CD4-positive, alpha-beta T cell (primary cell): ENCODE results near the gene SLC44A1. TPM values are rescaled to one million over a fixed set of nuclear protein-coding genes. Genes with fewer than 3 reads are reported as not detected.
A peak's percentile ranks its signal among the peaks of the same experiment; 100 is the strongest.

Experiments used
- ATAC-seq: fragments of 200-7000 bp; cut with Tn5 transposase; one replicate; pipeline ENCODE4 v1.10.0; 2022; ENCODE audit warnings: mild to moderate bottlenecking; ENCODE audit not compliant: poor library complexity
- CTCF ChIA-PET: fragments of 350-600 bp; sonication (Branson Sonifier 250); formaldehyde crosslinking; loops from one replicate; lab custom pipeline; 2021; ENCODE audit warnings: antibody characterized with exemption, inconsistent platforms; lab: Charles Lee
- POLR2A ChIA-PET: fragments of 350-600 bp; sonication (Branson Sonifier 250); formaldehyde crosslinking; loops from one replicate; lab custom pipeline; 2021; ENCODE audit warnings: antibody characterized with exemption, inconsistent platforms; lab: Charles Lee
- DNase-seq, 14 experiments: peaks; one replicate each; pipeline ENCODE4 v3.0.0-alpha.2; 2013 to 2020; ENCODE audit warnings: mixed read lengths in 2 of 14
- H3K27ac ChIP-seq, 2 donors: one replicate each; pipeline versions ENCODE4 v1.5.1 to v1.7.0; 2013; ENCODE audit warnings: low read length in 2 of 2, low read depth in 1 of 2, mild to moderate bottlenecking in 1 of 2
- H3K27me3 ChIP-seq, 2 experiments: 1 replicate in 1 of 2; 2 replicates in 1 of 2; pipeline versions ENCODE4 v1.6.1 to v1.7.0; 2013; ENCODE audit warnings: low read length in 2 of 2, control low read depth in 1 of 2, mild to moderate bottlenecking in 1 of 2, moderate library complexity in 1 of 2; ENCODE audit not compliant: insufficient read depth in 2 of 2, control insufficient read depth in 1 of 2
- H3K36me3 ChIP-seq: one replicate; pipeline ENCODE4 v1.6.1; 2013; ENCODE audit warnings: low read length, control low read depth; ENCODE audit not compliant: insufficient read depth
- H3K4me1 ChIP-seq: one replicate; pipeline ENCODE4 v1.6.1; 2013; ENCODE audit warnings: low read length, control low read depth; ENCODE audit not compliant: insufficient read depth
- H3K4me3 ChIP-seq: one replicate; pipeline ENCODE4 v1.5.1; 2013; ENCODE audit warnings: mild to moderate bottlenecking, low read length, moderate library complexity
- H3K9me3 ChIP-seq, 2 experiments: 1 replicate in 1 of 2; 2 replicates in 1 of 2; pipeline versions ENCODE4 v1.6.1 to v1.7.0; 2013; ENCODE audit warnings: low read length in 2 of 2, mild to moderate bottlenecking in 2 of 2, control low read depth in 1 of 2, moderate library complexity in 1 of 2; ENCODE audit not compliant: control insufficient read depth in 1 of 2, insufficient read depth in 1 of 2
- H3K27ac Mint-ChIP-seq: one replicate; pipeline ENCODE4 v1.8.0; 2020; ENCODE audit warnings: mixed read lengths
- H3K27me3 Mint-ChIP-seq: one replicate; pipeline ENCODE4 v1.8.0; 2021; ENCODE audit warnings: mixed read lengths
- H3K36me3 Mint-ChIP-seq: one replicate; pipeline ENCODE4 v1.8.0; 2021; ENCODE audit warnings: low read depth, mixed read lengths
- H3K4me1 Mint-ChIP-seq: one replicate; pipeline ENCODE4 v1.8.0; 2021; ENCODE audit warnings: low read depth, mixed read lengths
- H3K4me3 Mint-ChIP-seq: one replicate; pipeline ENCODE4 v1.8.0; 2020; ENCODE audit warnings: mild to moderate bottlenecking, mixed read lengths
- H3K9me3 Mint-ChIP-seq: one replicate; pipeline ENCODE4 v1.8.0; 2020; ENCODE audit warnings: mixed read lengths
- intact Hi-C, 2 experiments: fragments of 100-400 bp; cut with DNase I in 1 of 2; cut with micrococcal nuclease in 1 of 2; formaldehyde crosslinking; loops; one replicate each; pipeline versions ENCODE4 v1.15.1 to v1.9.0; 2023 to 2025; cut with DNase I, micrococcal nuclease
- total RNA-seq, 174 experiments: library from RNA in 2 of 174; stranded (reverse) in 2 of 174; gene quantifications; one replicate each; pipeline ENCODE4 v1.2.3 and lab custom pipeline; 2021 to 2026
- TF ChIP-seq, protein P1 (sequence below): fragments of 200-600 bp; IDR thresholded peaks from one replicate; pipeline ENCODE4 v1.8.0; 2022; ENCODE audit warnings: antibody characterized with exemption, mild to moderate bottlenecking

SLC44A1 gene
- total RNA-seq, 2 experiments from 2014 or later = 5.1 to 5.9 TPM

- H3K4me3 ChIP-seq = no peak overlapping the region
- H3K36me3 ChIP-seq = no peaks in the 10 kb centered on the region
- no peak overlapping the region for H3K27ac ChIP-seq
- ATAC-seq (no peak), DNase-seq (no peak)
- TF ChIP-seq, protein P1, sequence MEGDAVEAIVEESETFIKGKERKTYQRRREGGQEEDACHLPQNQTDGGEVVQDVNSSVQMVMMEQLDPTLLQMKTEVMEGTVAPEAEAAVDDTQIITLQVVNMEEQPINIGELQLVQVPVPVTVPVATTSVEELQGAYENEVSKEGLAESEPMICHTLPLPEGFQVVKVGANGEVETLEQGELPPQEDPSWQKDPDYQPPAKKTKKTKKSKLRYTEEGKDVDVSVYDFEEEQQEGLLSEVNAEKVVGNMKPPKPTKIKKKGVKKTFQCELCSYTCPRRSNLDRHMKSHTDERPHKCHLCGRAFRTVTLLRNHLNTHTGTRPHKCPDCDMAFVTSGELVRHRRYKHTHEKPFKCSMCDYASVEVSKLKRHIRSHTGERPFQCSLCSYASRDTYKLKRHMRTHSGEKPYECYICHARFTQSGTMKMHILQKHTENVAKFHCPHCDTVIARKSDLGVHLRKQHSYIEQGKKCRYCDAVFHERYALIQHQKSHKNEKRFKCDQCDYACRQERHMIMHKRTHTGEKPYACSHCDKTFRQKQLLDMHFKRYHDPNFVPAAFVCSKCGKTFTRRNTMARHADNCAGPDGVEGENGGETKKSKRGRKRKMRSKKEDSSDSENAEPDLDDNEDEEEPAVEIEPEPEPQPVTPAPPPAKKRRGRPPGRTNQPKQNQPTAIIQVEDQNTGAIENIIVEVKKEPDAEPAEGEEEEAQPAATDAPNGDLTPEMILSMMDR = no peak
- H3K4me1 Mint-ChIP-seq = peaks cover 7% of the 10 kb centered on the region
- intact Hi-C loops = no loop called here
- CTCF ChIA-PET = no interaction called here
- no peaks in the 10 kb centered on the region for H3K4me1 ChIP-seq
- peaks cover 3 to 10% of the 10 kb centered on the region in 2 experiments for H3K27me3 ChIP-seq
- POLR2A ChIA-PET = no interaction called here
- H3K9me3 Mint-ChIP-seq = no peaks in the 10 kb centered on the region
- no peak overlapping the region for H3K4me3 Mint-ChIP-seq
- H3K27ac Mint-ChIP-seq = no peak overlapping the region
- no peaks in the 10 kb centered on the region for H3K36me3 Mint-ChIP-seq
- peaks cover 39% of the 10 kb centered on the region for H3K27me3 Mint-ChIP-seq
- H3K9me3 ChIP-seq = no peaks in the 10 kb centered on the region
These were observed 6.1 kb upstream of the SLC44A1 start for GRCh38 chr9:105238302-105238701.

DNA sequence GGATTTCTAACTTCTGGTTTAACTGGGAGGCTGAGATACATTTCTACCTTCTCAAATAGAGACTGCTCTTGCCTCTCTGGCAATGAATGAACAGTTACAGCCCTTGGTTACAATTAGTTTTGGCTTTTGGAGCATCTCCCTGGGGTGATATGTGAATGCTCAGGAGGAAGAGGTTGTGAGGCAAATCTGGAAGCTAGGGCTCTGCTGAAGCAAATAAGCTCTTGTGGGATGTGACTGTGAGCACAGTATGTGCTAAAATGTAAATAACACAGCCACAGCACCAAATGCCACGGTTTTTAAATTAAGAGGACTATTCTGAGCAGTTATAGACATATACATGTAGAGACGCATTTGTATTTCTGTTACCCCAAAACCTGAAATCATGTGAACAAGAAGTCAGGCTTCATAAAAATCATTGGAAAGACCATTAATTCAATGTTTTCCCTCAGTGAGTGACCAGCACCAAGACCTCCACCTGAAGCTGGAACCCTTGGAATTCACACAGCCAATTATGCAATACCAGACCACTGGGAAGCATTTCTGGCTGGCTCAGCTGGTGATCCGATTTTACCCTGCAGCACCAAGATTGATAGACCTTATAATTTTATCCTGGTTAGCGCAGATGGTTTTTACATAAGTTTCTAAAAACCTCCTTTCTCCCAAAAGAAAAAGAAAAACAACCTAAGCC is 3.0 kb upstream of the SLC44A1 start:
- no peak for DNase-seq
- Mint-ChIP-seq H3K27ac (no peak overlapping the region), H3K9me3 (no peaks in the 10 kb centered on the region), H3K4me3 (peak overlapping the region; percentile 43), H3K27me3 (peaks cover 39% of the 10 kb centered on the region), H3K36me3 (peaks cover 7% of the 10 kb centered on the region), H3K4me1 (peaks cover 32% of the 10 kb centered on the region)
- no peak for ATAC-seq
- intact Hi-C loops = loop anchor here (5.0 kb wide), 6 partner anchors 109 to 451 kb away; partner anchors contain the start of genes ABCA1 (in 1 of the 2), FKTN (in 1 of the 2) and TMEM38B (in 1 of the 2)
- CTCF ChIA-PET = no interaction called here
- Histone ChIP-seq H3K4me3 (no peak overlapping the region), H3K36me3 (no peaks in the 10 kb centered on the region), H3K27ac (no peak overlapping the region), H3K27me3 (peaks cover 3 to 6% of the 10 kb centered on the region in 2 experiments), H3K9me3 (no peaks in the 10 kb centered on the region), H3K4me1 (peaks cover 15% of the 10 kb centered on the region)
- TF ChIP-seq, protein P1 = no peak
- POLR2A ChIA-PET = no interaction called here

GRCh38 chr9:105242062-105242461 is 2.4 kb upstream of the SLC44A1 start:
- TF ChIP-seq, protein P1 = no peak
- Histone ChIP-seq H3K27me3 (peaks cover 0 to 6% of the 10 kb centered on the region in 2 experiments), H3K4me3 (no peak overlapping the region), H3K4me1 (peaks cover 15% of the 10 kb centered on the region), H3K9me3 (no peaks in the 10 kb centered on the region), H3K36me3 (no peaks in the 10 kb centered on the region), H3K27ac (no peak overlapping the region)
- ATAC-seq (no peak), DNase-seq (no peak)
- CTCF ChIA-PET = no interaction called here
- POLR2A ChIA-PET = no interaction called here
- Mint-ChIP-seq H3K9me3 (no peaks in the 10 kb centered on the region), H3K27me3 (peaks cover 38% of the 10 kb centered on the region), H3K4me3 (peak overlapping the region; percentile 65), H3K27ac (peak overlapping the region; percentile 37), H3K36me3 (peaks cover 7% of the 10 kb centered on the region), H3K4me1 (peaks cover 36% of the 10 kb centered on the region)
- intact Hi-C loops = loop anchor here (5.0 kb wide), 6 partner anchors 110 to 450 kb away; partner anchors contain the start of genes ABCA1 (in 1 of the 2), FKTN (in 1 of the 2) and TMEM38B (in 1 of the 2)
